Keratinocyte (primary cell): ENCODE measurements around the gene PLD1. TPM values are rescaled to one million over a fixed set of nuclear protein-coding genes. Genes with fewer than 3 reads are reported as not detected.

Experiments used
- DNase-seq: peaks from one replicate; pipeline ENCODE4 v3.0.0-alpha.2; 2011; ENCODE audit warnings: low read depth, missing footprints, low spot score
- FAIRE-seq: peaks from 2 replicates; lab custom pipeline; 2011; peaks lifted over from hg19 to GRCh38; lab: Jason Lieb, UNC
- H2AFZ ChIP-seq: 2 replicates; pipeline ENCODE4 v1.6.0; 2012; ENCODE audit warnings: low read length, control low read depth, inconsistent platforms; ENCODE audit not compliant: control insufficient read depth
- H3K27ac ChIP-seq: 2 replicates; pipeline ENCODE4 v1.5.1; 2011; ENCODE audit warnings: low read length; ENCODE audit not compliant: control insufficient read depth, insufficient read depth
- H3K27me3 ChIP-seq: 3 replicates; pipeline ENCODE4 v1.6.0; 2011; ENCODE audit warnings: low read length; ENCODE audit not compliant: control insufficient read depth, insufficient read depth; ENCODE audit errors: extremely low read depth
- H3K36me3 ChIP-seq, 2 experiments: 2 replicates in 1 of 2; 3 replicates in 1 of 2; pipeline ENCODE4 v1.5.1; 2011; ENCODE audit warnings: low read length in 2 of 2, mild to moderate bottlenecking in 1 of 2; ENCODE audit not compliant: control insufficient read depth in 2 of 2, insufficient read depth in 2 of 2; ENCODE audit errors: extremely low read depth in 1 of 2
- H3K4me1 ChIP-seq: 3 replicates; pipeline ENCODE4 v1.5.1; 2011; ENCODE audit warnings: low read length; ENCODE audit not compliant: control insufficient read depth, insufficient read depth; ENCODE audit errors: extremely low read depth
- H3K4me2 ChIP-seq: 3 replicates; pipeline ENCODE4 v1.6.0; 2011; ENCODE audit warnings: low read depth, low read length; ENCODE audit not compliant: control insufficient read depth, insufficient read depth; ENCODE audit errors: extremely low read depth
- H3K4me3 ChIP-seq, 3 experiments: fragments of 200-600 bp in 1 of 3; sonication (generic) in 1 of 3; 2 replicates in 2 of 3; 3 replicates in 1 of 3; pipeline ENCODE4 v1.5.1; 2011 to 2016; ENCODE audit warnings: low read length in 3 of 3, mild to moderate bottlenecking in 3 of 3, control low read depth in 2 of 3, inconsistent platforms in 1 of 3, low read depth in 1 of 3, mixed read lengths in 1 of 3, mixed run types in 1 of 3, moderate library complexity in 1 of 3; ENCODE audit not compliant: control insufficient read depth in 2 of 3, insufficient read depth in 2 of 3; ENCODE audit errors: extremely low read depth in 1 of 3
- H3K79me2 ChIP-seq: 2 replicates; pipeline ENCODE4 v1.6.0; 2012; ENCODE audit warnings: low read length; ENCODE audit not compliant: control insufficient read depth, insufficient read depth
- H3K9ac ChIP-seq: 3 replicates; pipeline ENCODE4 v1.6.0; 2011; ENCODE audit warnings: low read length; ENCODE audit not compliant: control insufficient read depth, insufficient read depth; ENCODE audit errors: extremely low read depth
- H3K9me1 ChIP-seq: 3 replicates; pipeline ENCODE4 v1.6.0; 2011; ENCODE audit warnings: low read length; ENCODE audit not compliant: control insufficient read depth, insufficient read depth; ENCODE audit errors: extremely low read depth
- H3K9me3 ChIP-seq: 2 replicates; pipeline ENCODE4 v1.5.1; 2012; ENCODE audit warnings: low read depth, low read length; ENCODE audit not compliant: control insufficient read depth
- H4K20me1 ChIP-seq: 3 replicates; pipeline ENCODE4 v1.6.0; 2011; ENCODE audit warnings: low read length; ENCODE audit not compliant: control insufficient read depth, insufficient read depth; ENCODE audit errors: extremely low read depth
- CTCF ChIP-seq, 3 experiments: IDR thresholded peaks in 1 of 3; conservative IDR thresholded peaks in 1 of 3; optimal IDR thresholded peaks in 1 of 3; 2 replicates in 2 of 3; 3 replicates in 1 of 3; pipeline versions ENCODE3 to v1.5.1; 2011; ENCODE audit warnings: low read length in 3 of 3, mild to moderate bottlenecking in 3 of 3, moderate library complexity in 2 of 3, control low read depth in 1 of 3, inconsistent platforms in 1 of 3; ENCODE audit not compliant: insufficient read depth in 2 of 3; ENCODE audit errors: extremely low read depth in 1 of 3
- EZH2 ChIP-seq: IDR thresholded peaks from one replicate; pipeline ENCODE4 v1.6.1; 2012; ENCODE audit warnings: inconsistent platforms, mild to moderate bottlenecking, low read length, moderate library complexity
- dilution Hi-C: fragments of 300-500 bp; cut with MboI; formaldehyde crosslinking; loops from one replicate; pipeline ENCODE4 v1.7.0; 2020; ENCODE audit warnings: low sequenced_read_pairs; ENCODE audit not compliant: extremely low pct_ligation_motif_present
- polyA plus RNA-seq, 5 experiments: library from polyadenylated mRNA; depleted of rRNA in 3 of 5; stranded (reverse) in 3 of 5; stranded (forward) in 1 of 5; unstranded in 1 of 5; fragments of >200 nt; gene quantifications; 1 replicate in 1 of 5; 2 replicates in 3 of 5; 3 replicates in 1 of 5; pipeline versions ENCODE4 v1.2.1 to v1.2.3, GENCODE V29; 2011 to 2012; ENCODE audit warnings: missing spikeins in 2 of 5, low read depth in 1 of 5, low replicate concordance in 1 of 5

PLD1 gene
- polyA plus RNA-seq, 1 donor (not counting 4 experiments of a cell fraction or from before 2014, with no cell fraction given) = 14.7 TPM

- Histone ChIP-seq H3K9me3 (no peaks in the 10 kb centered on the region), H3K4me1 (no peaks in the 10 kb centered on the region), H3K4me2 (no peak overlapping the region), H3K4me3 (no peak overlapping the region), H3K27ac (no peak overlapping the region), H3K9ac (no peak overlapping the region), H3K9me1 (no peaks in the 10 kb centered on the region), H3K79me2 (no peaks in the 10 kb centered on the region), H2AFZ (no peak overlapping the region), H3K27me3 (no peaks in the 10 kb centered on the region), H4K20me1 (no peaks in the 10 kb centered on the region), H3K36me3 (no peaks in the 10 kb centered on the region)
- FAIRE-seq (no peak), DNase-seq (no peak)
- dilution Hi-C loops = no loop called here
- TF ChIP-seq CTCF (optimal IDR thresholded peaks at IDR 0.05 in 1 of 3, IDR thresholded peaks at IDR 0.05 in 1 of 3, conservative IDR thresholded peaks at IDR 0.05 in 1 of 3; ENCODE audit: extremely low read depth in 1 of 3, insufficient read depth in 2 of 3, low read length in 3 of 3) (no peak), EZH2 (no peak)
Measured at GRCh38 chr3:171832989-171833388, 22.7 kb upstream of the PLD1 start.

DNA sequence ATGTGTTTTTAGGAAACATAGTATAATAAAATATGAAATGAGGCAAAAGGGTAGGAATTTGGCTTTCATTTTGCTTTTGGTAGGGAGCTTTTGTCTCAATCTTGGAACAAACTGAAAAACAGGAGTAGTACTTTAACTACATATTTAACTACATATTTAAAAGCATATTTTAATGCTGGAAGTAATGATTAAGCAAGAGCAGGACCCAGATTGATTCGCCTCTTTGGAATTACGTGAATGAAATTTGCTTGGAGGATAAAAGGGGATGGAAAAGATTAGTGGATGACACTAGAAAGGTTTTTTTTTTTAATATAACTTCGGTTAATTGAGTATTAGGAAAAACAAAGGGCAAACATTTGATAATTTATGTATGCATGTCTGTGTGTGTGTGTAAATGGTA, 21.7 kb upstream of the PLD1 start:
- no peak overlapping the region for H3K4me3 ChIP-seq
- H3K27me3 ChIP-seq = no peaks in the 10 kb centered on the region
- H3K27ac ChIP-seq = no peak overlapping the region
- H3K4me1 ChIP-seq = no peaks in the 10 kb centered on the region
- H2AFZ ChIP-seq = no peak overlapping the region
- H3K79me2 ChIP-seq = no peaks in the 10 kb centered on the region
- DNase-seq = no peak
- H3K9ac ChIP-seq = no peak overlapping the region
- H3K36me3 ChIP-seq = no peaks in the 10 kb centered on the region
- no peak for FAIRE-seq
- no peaks in the 10 kb centered on the region for H3K9me1 ChIP-seq
- dilution Hi-C loops = no loop called here
- no peaks in the 10 kb centered on the region for H3K9me3 ChIP-seq
- no peaks in the 10 kb centered on the region for H4K20me1 ChIP-seq
- no peak overlapping the region for H3K4me2 ChIP-seq
- TF ChIP-seq CTCF (optimal IDR thresholded peaks at IDR 0.05 in 1 of 3, IDR thresholded peaks at IDR 0.05 in 1 of 3, conservative IDR thresholded peaks at IDR 0.05 in 1 of 3; ENCODE audit: extremely low read depth in 1 of 3, insufficient read depth in 2 of 3, low read length in 3 of 3) (no peak), EZH2 (no peak)
